ENCODE measurements around the gene LIN28A.
A peak's percentile ranks its signal among the peaks of the same experiment; 100 is the strongest.

Gene LIN28A

DNA sequence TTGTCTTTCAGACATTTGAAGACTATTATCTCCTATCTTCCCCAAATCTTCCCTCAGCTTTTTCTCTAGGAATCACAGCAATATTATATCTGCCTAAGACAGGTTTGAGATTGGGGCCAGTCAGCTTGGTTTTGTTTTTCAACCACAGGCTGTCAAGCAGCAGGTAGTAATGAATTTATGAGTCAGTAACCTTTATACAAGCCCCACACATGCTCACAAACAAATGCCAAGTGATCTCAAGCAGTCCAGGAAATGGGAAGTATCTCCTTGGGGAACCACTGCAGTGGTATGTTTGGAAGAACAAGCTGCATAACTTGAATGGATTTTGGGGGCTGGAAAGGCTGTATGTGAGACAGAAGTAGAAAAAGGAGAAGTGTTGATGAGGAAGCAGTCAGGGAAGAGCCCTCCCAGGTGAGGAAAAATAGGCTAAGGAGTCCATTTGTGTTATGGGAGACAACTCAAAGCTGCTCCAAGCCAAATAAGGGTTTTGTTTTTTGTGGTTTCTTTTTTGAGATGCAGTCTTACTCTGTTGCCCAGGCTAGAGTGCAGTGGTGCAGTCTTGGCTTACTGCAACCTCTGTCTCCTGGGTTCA lies 23.6 kb downstream of the LIN28A start:
- DNase-seq (ENCODE audit: low read depth in 3 of 3), result no peak

DNA sequence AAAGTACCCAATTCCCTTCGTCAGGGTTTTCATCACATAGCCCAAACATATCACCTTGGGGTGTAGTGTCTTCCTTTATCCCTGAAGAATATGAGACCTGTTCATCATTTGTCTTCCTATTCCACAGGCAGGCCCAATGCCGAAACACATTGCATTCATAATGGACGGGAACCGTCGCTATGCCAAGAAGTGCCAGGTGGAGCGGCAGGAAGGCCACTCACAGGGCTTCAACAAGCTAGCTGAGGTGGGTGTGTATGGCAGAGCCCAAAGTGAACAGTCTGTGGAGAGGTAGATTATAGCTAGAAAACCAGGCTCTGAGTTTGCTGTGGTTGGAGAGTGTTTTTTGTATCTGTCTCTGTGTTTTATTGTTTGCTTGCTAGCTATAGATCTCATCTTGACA lies 27.4 kb downstream of the LIN28A start:
- no peak for DNase-seq (ENCODE audit: low read depth in 3 of 3)

GRCh38 chr1:26440259-26440658 lies 29.6 kb downstream of the LIN28A start:
- DNase-seq (ENCODE audit: low read depth in 3 of 3), result no peak

DNA sequence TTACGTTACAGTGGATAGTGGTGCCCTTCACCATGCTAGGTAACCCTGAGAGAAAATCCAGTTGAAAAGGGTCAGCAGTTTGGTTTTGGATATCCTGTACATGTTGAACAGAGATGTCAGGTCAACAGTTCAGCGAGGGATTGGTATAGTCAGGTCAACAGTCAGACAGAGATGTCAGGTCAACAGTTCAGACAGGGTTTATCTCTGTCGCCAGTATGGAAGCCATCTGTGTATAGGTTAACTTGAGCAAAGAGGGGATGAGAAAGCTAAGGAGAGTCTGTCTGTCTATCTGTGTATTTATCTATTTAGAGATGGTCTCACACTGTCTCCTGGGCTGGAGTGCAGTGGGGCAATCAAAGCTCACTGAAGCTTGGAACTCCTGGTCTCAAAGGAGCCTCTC lies 39.3 kb downstream of the LIN28A start:
- no peak for DNase-seq (ENCODE audit: low read depth in 3 of 3)

GRCh38 chr1:26450908-26451307 lies 40.3 kb downstream of the LIN28A start:
- DNase-seq (ENCODE audit: low read depth in 3 of 3), result no peak

GRCh38 chr1:26452459-26453183 lies 42.0 kb downstream of the LIN28A start:
- DNase-seq (ENCODE audit: low read depth in 3 of 3), result no peak

DNA sequence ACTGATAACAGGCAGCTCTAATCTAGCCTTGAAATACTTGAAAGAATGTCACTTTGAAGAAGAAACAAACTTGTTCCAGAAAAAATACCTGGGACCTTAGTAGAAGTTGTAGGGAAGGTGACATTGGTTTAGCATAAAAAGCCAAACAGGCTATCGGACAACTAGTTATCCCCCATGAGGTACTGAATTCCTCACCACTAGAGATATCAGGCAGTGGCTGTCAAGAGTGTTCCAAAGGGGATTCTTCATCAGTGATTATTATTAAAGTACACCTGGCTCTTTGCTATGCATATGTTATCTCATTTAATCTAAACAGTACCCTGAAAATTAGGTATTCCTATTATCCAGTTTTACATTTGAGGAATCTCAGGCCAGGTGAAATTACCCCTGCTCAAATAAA lies 48.5 kb downstream of the LIN28A start:
- no peak for DNase-seq (ENCODE audit: low read depth in 3 of 3)

DNA sequence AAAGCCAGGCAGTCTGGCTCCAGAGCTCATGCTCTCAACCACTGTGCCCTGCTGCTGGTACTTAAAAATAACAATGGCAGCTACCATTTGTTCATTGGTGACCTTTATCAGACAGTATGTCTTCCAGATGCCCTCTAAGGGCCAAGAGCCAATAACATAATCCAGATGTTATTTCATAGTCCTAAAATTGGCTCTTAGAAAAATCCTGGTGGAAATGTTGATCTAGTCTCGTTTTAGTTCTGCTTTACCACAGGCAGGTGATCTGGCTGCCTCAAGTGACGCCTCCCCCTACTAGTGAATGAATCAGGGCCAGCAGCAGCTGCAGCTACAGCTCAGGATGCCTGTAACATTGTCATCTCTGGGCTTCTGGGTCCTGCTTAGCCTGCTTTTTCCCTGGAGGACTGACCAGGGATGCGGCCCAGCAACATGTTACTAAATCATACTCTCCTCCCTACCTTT lies 49.0 kb downstream of the LIN28A start:
- no peak for DNase-seq (ENCODE audit: low read depth in 3 of 3)

DNA sequence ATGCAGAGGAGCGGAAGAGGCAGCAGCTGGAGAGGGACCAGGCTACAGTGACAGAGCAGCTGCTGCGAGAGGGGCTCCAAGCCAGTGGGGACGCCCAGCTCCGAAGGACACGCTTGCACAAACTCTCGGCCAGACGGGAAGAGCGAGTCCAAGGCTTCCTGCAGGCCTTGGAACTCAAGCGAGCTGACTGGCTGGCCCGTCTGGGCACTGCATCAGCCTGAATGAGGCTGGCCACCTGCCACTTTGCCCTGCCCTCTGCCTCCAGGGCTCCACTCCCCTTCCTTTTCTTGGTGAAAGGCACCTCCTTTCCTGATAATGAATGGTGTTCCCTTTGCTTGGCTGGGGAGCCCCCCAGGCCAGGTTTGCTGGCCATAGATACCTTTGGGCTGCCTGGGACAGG lies 58.3 kb downstream of the LIN28A start:
- DNase-seq (ENCODE audit: low read depth in 3 of 3), result no peak

- no peak for DNase-seq (ENCODE audit: low read depth in 3 of 3)
Observed at GRCh38 chr1:26469558-26469957, 58.9 kb downstream of the LIN28A start.

DNA sequence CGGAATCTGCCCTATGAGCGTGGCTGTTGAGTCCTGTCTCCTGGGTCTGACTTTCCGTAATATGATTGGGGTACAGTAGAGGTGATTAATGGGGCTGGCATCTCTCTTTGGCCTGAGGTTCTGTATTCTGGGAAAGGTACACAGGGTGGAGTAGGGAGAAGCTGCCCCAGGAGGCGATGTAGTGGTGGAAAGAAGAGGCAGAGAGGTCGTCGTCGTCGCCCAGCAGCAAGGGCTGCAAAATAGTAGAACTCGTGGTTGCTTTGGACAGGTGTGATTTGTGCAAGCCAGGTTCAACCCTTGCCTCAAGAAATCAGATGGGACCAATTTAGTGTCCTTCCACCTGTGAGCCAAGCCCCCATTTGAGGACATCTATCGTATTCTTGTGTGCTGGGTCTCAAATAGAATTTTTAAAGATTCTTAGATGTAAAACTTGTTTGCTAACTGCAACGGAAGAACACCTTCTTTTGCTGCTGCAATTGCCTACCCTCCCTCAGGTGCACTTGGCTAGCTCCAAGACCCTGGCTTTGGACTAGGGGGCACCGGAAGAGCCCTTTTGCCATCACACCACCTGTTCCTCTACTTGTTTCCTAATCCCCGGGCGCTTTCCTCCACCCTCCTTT lies 60.4 kb downstream of the LIN28A start:
- DNase-seq (ENCODE audit: low read depth in 3 of 3), result no peak

- peak; percentile 2 to 22 (median 10) for DNase-seq (ENCODE audit: low read depth in 3 of 3)
Observed at GRCh38 chr1:26471498-26472319, 61.1 kb downstream of the LIN28A start.

DNA sequence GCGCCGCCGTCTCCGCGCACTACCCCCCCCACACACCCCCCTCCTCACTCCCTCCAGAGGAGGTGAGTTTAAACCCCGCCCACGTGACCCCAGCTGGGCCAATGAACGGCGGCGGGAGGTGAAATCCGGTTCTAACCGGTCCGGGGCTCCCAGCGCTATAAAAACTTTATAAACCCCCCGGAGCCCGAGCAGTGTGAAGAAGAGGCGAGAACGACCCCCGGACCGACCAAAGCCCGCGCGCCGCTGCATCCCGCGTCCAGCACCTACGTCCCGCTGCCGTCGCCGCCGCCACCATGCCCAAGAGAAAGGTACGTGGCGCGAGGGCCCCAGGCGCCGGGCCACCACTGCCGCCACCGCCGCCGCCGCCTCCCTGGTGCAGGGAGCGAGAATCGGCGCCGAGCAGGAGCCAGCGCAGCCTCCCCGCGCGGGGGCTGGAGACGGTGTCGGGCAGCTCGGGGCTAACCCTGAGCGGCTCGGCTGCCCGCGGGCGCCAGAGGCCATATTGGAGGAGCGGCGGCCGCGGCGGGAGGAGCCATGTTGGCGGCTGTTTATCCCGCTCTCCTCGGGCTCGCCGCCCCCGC lies 61.8 kb downstream of the LIN28A start, which contains the start of gene HMGN2:
TSS of gene HMGN2 (plus strand) at position 121 of the 581 bp plus-strand sequence. CDS start at position 294, 173 bp downstream.
- DNase-seq (ENCODE audit: low read depth in 3 of 3), result peak; percentile 80 to 85 (median 80)

DNA sequence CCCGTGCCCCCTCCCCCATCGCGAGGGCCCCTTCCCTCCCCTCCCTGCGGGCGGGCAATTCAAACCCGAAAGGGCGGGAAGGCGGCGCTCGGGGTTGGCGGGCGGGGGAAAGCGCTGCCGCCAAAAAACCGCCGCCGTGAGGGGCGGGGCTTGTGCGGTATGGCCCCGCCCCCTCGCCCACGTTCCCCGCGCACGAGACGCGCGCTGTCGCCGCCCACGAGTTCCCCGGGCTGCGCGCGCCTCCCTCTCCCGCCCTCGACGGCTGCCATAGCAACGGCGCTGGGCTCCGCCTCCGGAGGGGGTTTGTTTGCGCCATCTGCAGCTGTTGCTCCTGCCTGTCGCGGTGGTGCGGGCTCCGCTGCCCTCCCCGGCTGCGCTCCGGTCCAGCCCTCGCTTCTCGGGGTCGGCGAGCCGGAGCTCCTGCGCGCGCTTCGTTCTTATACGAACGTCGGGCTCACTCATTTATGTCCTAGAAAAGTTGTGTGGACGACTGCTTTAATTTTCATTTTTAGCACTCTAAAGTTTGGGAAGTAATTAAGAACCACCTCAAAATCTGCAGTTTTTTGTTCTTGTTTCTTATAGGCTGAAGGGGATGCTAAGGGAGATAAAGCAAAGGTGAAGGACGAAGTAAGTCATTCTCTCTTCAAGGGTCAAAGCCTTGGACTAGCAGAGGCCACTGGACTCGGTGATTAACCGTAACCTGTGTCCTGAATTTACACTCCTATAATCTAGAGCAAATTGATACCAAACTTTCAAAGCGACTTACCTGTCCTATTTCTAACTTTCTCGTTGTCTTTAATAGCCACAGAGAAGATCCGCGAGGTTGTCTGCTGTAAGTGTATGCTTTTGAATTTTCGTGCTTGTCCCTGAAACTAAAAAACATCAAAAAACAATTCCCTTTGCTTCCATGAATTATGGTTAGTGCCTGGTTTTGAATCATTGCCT lies 62.6 kb downstream of the LIN28A start:
- DNase-seq (ENCODE audit: low read depth in 3 of 3), result peak; percentile 87 to 94 (median 93)

GRCh38 chr1:26474818-26475217 lies 64.2 kb downstream of the LIN28A start:
- no peak for DNase-seq (ENCODE audit: low read depth in 3 of 3)

GRCh38 chr1:26475989-26476388 lies 65.4 kb downstream of the LIN28A start:
- DNase-seq (ENCODE audit: low read depth in 3 of 3), result no peak

GRCh38 chr1:26476958-26477357 lies 66.3 kb downstream of the LIN28A start:
- DNase-seq (ENCODE audit: low read depth in 3 of 3), result no peak

DNA sequence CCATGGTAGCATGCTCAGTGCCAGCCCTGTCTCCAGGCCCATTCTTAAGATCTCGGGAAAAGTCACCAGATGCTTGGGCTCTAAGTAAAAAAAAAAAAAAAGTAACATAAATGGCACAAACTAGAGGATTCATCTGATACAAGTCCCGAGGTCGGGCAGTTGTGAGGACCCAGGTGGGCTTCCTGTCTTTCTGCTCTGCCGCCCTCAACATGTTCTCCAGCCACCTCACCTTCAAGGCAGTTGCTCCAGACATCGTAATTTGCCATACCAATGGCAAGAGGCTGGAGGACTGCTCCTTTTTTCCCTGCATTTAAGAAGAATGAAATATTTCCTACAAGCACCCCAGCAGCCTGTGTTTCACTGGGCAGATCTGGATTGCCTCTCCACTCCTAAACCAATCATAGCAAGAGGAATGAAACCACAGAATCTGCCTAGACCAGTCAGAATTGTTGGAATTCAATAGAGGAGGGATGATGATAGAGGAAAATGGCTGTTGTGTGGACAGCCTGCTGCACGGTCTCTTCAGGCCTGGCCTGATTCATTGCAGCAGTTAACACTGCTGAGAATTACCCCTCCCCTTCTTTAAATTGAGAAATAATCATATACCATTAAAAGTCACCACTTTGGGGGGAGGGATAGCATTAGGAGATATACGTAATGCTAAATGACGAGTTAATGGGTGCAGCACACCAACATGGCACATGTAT lies 67.0 kb downstream of the LIN28A start:
- no peak for DNase-seq (ENCODE audit: low read depth in 3 of 3)

DNA sequence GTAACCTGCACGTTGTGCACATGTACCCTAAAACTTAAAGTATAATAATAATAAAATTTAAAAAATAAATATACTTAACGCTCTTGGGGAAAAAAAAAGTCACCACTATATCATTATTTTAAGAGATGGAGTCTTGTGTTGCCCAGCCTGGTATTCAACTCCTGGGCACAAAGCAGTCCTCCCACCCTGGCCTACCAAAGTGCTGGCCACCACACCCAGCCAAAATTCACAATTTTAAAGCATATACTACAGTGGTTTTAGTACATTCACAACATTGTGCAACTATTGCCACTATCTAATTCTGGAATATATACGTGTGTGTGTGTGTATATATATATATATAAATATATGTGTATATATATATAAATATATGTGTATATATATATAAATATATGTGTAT lies 67.5 kb downstream of the LIN28A start:
- DNase-seq (ENCODE audit: low read depth in 3 of 3), result no peak

GRCh38 chr1:26478988-26479387 lies 68.4 kb downstream of the LIN28A start:
- no peak for DNase-seq (ENCODE audit: low read depth in 3 of 3)

Measured in stimulated activated CD4-positive, alpha-beta T cell treated with anti-CD3 and anti-CD28 coated beads, TNF-alpha, amount 100 ng/mL, for 4 hours (primary cell).